HL-60 (cell line): ENCODE data around the gene PIP5KL1.

Experiments used
- DNase-seq, 2 experiments: peaks; one replicate each; pipeline ENCODE4 v3.0.0-alpha.2; 2010 to 2020; ENCODE audit warnings: low read depth in 1 of 2, low spot score in 1 of 2
- H3K27ac ChIP-seq: fragments of 250-450 bp; sonication (Bioruptor Pico); replicated peaks from 2 replicates; pipeline ENCODE4 v1.5.1; 2020; ENCODE audit warnings: mild to moderate bottlenecking, moderate library complexity
- H3K27me3 ChIP-seq: fragments of 250-450 bp; sonication (Bioruptor Pico); 2 replicates; pipeline ENCODE4 v1.5.1; 2021; ENCODE audit warnings: mild to moderate bottlenecking, moderate library complexity; ENCODE audit not compliant: insufficient read depth, poor library complexity, severe bottlenecking
- H3K4me3 ChIP-seq: replicated peaks from 2 replicates; pipeline ENCODE4 v1.5.1; 2011; ENCODE audit warnings: mild to moderate bottlenecking, control low read depth, low read length; ENCODE audit not compliant: insufficient read depth
- GABPA ChIP-seq: IDR thresholded peaks from 2 replicates; pipeline ENCODE4 v1.6.1; 2012; ENCODE audit warnings: low read depth
- POLR2AphosphoS5 ChIP-seq: IDR thresholded peaks from 2 replicates; pipeline ENCODE4 v1.6.1; 2012; ENCODE audit warnings: low read depth
- SPI1 ChIP-seq: IDR thresholded peaks from 2 replicates; pipeline ENCODE4 v1.6.1; 2012; ENCODE audit warnings: low read depth, mild to moderate bottlenecking, borderline replicate concordance
- TF ChIP-seq, protein P1 (sequence below): IDR thresholded peaks from 2 replicates; pipeline ENCODE4 v1.6.1; 2012; ENCODE audit warnings: low read depth; ENCODE audit not compliant: insufficient replicate concordance
- TF ChIP-seq, protein P2 (sequence below): IDR thresholded peaks from one replicate; pipeline ENCODE4 v1.5.1; 2011; ENCODE audit warnings: low read length, control low read depth, inconsistent platforms; ENCODE audit not compliant: insufficient read depth

PIP5KL1 gene

DNA sequence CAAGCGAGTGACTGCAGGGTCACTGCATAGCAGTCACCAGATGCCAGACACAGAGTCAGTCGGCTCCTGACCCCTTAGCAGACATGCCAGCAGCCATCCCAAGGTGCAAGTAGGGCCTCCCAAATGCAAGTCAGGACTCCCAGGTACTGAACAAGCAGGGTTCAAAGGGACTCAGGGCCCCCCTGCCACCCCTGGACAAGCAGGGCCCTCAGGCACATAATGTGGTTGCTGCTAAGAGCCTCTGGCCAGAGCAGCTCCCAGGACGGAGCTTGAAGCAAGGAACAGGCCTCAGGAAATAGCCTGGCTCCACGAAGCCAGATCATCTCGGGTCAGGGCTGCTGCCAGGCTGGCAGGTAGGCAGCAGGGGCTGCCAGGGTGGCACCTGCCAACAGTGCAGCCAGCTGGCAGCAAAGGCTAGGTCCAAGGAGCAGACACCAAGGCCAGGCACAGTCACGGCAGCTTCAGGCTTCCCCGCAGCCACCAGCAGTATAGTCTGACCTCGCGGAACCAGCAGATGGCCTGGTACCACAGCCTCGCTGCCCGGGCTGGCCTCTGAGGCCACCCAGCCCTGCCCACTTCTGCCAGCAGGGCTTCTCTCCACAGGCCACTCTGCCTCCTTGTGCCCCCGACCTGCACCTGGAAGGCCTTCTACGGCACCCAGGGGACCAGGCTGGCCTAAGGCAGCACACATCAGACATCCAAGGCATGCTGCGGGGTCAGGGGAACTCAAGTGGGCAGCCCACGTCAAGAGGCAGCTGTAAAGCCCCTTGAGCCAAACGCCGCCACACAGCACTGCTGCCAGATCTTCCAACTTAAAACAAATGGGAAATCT lies 42.8 kb upstream of the PIP5KL1 start:
- no peak overlapping the region for H3K4me3 ChIP-seq
- no peak for DNase-seq
- TF ChIP-seq, protein P1, sequence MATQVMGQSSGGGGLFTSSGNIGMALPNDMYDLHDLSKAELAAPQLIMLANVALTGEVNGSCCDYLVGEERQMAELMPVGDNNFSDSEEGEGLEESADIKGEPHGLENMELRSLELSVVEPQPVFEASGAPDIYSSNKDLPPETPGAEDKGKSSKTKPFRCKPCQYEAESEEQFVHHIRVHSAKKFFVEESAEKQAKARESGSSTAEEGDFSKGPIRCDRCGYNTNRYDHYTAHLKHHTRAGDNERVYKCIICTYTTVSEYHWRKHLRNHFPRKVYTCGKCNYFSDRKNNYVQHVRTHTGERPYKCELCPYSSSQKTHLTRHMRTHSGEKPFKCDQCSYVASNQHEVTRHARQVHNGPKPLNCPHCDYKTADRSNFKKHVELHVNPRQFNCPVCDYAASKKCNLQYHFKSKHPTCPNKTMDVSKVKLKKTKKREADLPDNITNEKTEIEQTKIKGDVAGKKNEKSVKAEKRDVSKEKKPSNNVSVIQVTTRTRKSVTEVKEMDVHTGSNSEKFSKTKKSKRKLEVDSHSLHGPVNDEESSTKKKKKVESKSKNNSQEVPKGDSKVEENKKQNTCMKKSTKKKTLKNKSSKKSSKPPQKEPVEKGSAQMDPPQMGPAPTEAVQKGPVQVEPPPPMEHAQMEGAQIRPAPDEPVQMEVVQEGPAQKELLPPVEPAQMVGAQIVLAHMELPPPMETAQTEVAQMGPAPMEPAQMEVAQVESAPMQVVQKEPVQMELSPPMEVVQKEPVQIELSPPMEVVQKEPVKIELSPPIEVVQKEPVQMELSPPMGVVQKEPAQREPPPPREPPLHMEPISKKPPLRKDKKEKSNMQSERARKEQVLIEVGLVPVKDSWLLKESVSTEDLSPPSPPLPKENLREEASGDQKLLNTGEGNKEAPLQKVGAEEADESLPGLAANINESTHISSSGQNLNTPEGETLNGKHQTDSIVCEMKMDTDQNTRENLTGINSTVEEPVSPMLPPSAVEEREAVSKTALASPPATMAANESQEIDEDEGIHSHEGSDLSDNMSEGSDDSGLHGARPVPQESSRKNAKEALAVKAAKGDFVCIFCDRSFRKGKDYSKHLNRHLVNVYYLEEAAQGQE = no peak
- TF ChIP-seq SPI1 (no peak), POLR2AphosphoS5 (no peak)
- no peaks in the 10 kb centered on the region for H3K27me3 ChIP-seq
- no peak overlapping the region for H3K27ac ChIP-seq

DNA sequence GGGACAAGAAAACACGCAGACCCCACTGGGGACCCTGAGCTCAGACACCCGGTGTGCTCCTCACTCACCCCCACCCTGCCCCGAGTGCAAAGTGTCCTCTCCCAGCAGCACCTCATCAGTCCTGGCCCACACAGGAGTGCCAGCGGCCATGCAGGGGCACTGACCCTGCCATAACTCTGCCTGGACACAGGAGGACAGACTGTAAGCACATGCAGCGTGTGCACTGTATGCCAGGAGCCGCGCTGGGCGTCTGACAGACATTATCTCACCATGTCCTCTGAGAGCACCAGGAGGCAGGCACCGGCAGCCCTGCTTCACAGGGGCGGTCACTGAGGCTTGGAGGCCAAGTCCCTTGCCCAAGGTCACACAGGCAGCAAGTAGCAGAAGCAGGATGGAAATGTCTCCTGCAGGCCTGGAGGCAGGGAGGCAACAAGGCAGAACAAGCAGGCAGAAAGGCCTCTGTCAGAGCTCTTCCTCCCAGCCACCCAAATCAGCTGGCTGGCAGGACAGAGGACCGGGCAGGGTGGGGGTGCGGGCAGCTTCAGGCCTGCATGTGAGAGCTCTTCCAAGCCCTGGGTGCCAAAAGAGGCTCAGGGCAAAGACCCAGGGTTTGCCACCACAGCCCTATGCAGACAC lies 41.8 kb upstream of the PIP5KL1 start:
- no peak overlapping the region for H3K27ac ChIP-seq

GRCh38 chr9:127971357-127972235 lies 41.0 kb upstream of the PIP5KL1 start:
- no peak overlapping the region for H3K4me3 ChIP-seq
- TF ChIP-seq GABPA (no peak), POLR2AphosphoS5 (no peak), SPI1 (no peak)
- TF ChIP-seq, protein P1 = no peak
- TF ChIP-seq, protein P2, sequence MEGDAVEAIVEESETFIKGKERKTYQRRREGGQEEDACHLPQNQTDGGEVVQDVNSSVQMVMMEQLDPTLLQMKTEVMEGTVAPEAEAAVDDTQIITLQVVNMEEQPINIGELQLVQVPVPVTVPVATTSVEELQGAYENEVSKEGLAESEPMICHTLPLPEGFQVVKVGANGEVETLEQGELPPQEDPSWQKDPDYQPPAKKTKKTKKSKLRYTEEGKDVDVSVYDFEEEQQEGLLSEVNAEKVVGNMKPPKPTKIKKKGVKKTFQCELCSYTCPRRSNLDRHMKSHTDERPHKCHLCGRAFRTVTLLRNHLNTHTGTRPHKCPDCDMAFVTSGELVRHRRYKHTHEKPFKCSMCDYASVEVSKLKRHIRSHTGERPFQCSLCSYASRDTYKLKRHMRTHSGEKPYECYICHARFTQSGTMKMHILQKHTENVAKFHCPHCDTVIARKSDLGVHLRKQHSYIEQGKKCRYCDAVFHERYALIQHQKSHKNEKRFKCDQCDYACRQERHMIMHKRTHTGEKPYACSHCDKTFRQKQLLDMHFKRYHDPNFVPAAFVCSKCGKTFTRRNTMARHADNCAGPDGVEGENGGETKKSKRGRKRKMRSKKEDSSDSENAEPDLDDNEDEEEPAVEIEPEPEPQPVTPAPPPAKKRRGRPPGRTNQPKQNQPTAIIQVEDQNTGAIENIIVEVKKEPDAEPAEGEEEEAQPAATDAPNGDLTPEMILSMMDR = no peak
- no peak overlapping the region for H3K27ac ChIP-seq
- DNase-seq = peak; percentile 38
- no peaks in the 10 kb centered on the region for H3K27me3 ChIP-seq

More for the DNA sequence above, 41.8 kb upstream of the PIP5KL1 start:
- TF ChIP-seq SPI1 (no peak), GABPA (no peak), POLR2AphosphoS5 (no peak)
- TF ChIP-seq, protein P2 = no peak
- TF ChIP-seq, protein P1 = no peak
- H3K27me3 ChIP-seq = no peaks in the 10 kb centered on the region
- no peak overlapping the region for H3K4me3 ChIP-seq
- no peak for DNase-seq
